Measurements from ENCODE around the gene TSPAN11. TPM values are rescaled to one million over a fixed set of nuclear protein-coding genes. Genes with fewer than 3 reads are reported as not detected.

Gene TSPAN11
- total and polyA plus RNA-seq, 5 donors from 2014 or later, result not detected

DNA sequence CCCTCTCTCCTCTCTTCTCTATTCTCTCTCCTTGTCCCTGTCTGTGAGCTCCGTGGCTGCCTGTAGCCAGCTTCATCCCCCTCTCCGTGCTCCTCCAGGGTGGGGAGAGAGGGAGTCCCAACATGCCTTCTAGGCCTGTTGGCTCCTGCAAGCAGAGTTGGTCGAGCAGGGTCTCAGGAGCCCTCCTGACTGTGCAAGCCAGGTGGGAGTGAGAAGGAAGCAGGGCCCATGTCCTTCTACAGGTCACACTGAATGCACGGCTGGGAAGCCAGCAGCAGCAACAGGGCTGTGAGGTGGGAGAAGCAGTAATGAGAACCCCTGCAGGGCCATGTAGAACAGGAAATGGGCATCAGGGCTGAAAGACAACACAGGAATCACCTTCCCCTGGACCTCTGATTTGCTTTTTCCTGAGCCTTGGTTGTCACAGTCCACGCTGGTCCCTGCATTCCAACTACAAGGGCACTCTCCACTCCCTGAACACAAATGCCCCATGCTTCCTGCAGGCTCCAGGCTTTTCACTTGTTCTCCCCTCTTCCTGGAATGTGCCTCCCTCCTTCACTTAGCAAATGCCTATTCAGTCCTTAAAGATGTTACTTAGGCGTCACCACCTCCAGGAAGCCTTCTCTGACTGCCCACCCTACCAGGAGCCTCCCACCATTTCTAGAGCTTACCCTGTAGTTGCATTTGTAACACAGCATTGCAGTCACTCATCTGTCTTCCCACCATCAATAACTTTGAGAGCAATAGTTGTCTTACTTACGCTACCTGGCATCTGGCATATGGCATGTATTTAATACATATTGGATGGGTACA is 51.2 kb downstream of the TSPAN11 start:
- no peak overlapping the region for H3K27ac ChIP-seq (ENCODE audit: insufficient read depth, low read length, poor library complexity, severe bottlenecking)
- H3K4me3 Mint-ChIP-seq, result no peak overlapping the region
- peaks cover 9% of the 10 kb centered on the region for H3K27me3 Mint-ChIP-seq
- no peaks in the 10 kb centered on the region for H3K4me1 ChIP-seq (ENCODE audit: control insufficient read depth, insufficient read depth, low read length, poor library complexity, severe bottlenecking)
- no peak overlapping the region for H3K27ac Mint-ChIP-seq
- DNase-seq (no peak), ATAC-seq (ENCODE audit: low read depth in 2 of 2) (no peak)
- no peaks in the 10 kb centered on the region for H3K36me3 Mint-ChIP-seq
- H3K4me1 Mint-ChIP-seq, result peaks cover 0 to 2% (median 0%) of the 10 kb centered on the region in 4 donors
- no peaks in the 10 kb centered on the region for H3K36me3 ChIP-seq (ENCODE audit: control insufficient read depth, insufficient read depth, low read length)
- no peaks in the 10 kb centered on the region for H3K27me3 ChIP-seq (ENCODE audit: control insufficient read depth, insufficient read depth, low read length)
- no peaks in the 10 kb centered on the region for H3K9me3 Mint-ChIP-seq
- H3K9me3 ChIP-seq (ENCODE audit: control insufficient read depth in 2 of 2, low read length in 2 of 2), result no peaks in the 10 kb centered on the region
- no peak overlapping the region for H3K4me3 ChIP-seq (ENCODE audit: low read depth, low read length)

DNA sequence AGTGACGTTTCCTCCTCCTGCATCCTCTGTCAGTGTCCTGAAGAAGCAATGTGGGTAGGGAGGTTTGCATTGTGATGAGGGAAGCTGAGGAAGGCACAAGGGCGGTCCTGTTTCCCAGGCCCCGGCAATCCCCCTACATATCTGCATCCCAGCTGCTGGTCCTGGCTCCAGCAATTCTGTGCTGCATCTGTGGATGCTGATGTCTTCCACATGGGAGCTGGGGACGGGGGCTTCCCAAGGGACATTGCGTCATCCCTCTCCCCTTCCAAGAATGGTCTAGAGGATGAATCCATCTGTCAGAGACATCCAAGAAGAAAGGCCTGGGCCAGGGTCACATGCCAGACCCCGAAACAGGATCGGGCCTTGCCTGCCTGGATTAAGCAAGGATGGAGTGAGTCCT is 52.1 kb downstream of the TSPAN11 start:
- ATAC-seq (ENCODE audit: low read depth in 2 of 2), result no peak
- no peak for DNase-seq
- no peak overlapping the region for H3K27ac ChIP-seq (ENCODE audit: insufficient read depth, low read length, poor library complexity, severe bottlenecking)

DNA sequence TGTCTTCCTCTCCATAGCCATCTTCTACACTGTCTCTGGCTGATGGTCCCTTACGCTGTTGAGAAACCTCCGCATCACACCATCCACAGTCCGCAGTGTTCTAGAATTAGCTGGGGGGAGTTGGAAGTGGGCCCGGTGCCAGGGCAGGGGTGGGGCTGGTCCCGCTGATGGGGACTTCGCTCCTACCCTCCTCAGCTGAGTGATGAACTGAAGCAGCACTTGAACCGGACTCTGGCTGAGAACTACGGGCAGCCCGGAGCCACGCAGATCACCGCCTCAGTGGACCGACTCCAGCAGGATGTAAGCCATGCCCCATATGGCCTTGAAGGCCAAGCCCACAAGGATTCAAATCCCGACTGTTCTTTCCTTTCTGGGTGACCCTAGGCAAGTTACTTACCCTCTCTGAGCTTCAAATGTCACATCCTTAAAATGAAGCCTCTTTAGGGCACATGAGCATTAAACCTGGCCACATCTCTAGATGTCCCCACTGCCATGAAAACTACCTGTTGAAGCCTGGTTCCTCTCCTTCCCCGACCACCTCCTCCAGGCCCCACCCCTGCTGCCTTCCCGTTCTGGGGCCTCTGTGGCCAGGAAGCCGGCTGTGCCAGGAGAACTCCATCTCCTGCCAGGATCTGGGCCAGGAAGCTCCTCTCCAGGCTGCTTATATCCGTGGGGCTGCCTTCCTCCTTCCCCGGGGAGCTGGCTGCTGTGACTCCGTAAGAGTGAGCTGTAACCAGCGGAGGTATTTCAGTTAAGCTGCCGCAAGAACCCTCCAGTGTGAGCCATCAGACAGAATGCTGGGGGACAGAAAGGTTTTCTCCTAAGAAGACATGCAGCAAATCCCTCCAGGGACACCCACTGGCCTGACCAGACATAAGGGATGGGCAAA is 53.1 kb downstream of the TSPAN11 start:
- Mint-ChIP-seq H3K9me3 (no peaks in the 10 kb centered on the region), H3K27me3 (peaks cover 9% of the 10 kb centered on the region), H3K4me1 (no peaks in the 10 kb centered on the region), H3K4me3 (no peak overlapping the region), H3K27ac (no peak overlapping the region), H3K36me3 (no peaks in the 10 kb centered on the region)
- ATAC-seq (ENCODE audit: low read depth in 2 of 2) (no peak), DNase-seq (no peak)
- H3K27ac ChIP-seq (ENCODE audit: insufficient read depth, low read length, poor library complexity, severe bottlenecking), result no peak overlapping the region
- no peaks in the 10 kb centered on the region for H3K9me3 ChIP-seq (ENCODE audit: control insufficient read depth in 2 of 2, low read length in 2 of 2)
- H3K36me3 ChIP-seq (ENCODE audit: control insufficient read depth, insufficient read depth, low read length), result no peaks in the 10 kb centered on the region
- no peaks in the 10 kb centered on the region for H3K4me1 ChIP-seq (ENCODE audit: control insufficient read depth, insufficient read depth, low read length, poor library complexity, severe bottlenecking)
- no peaks in the 10 kb centered on the region for H3K27me3 ChIP-seq (ENCODE audit: control insufficient read depth, insufficient read depth, low read length)
- no peak overlapping the region for H3K4me3 ChIP-seq (ENCODE audit: low read depth, low read length)

More for the DNA sequence above, 52.1 kb downstream of the TSPAN11 start:
- Histone ChIP-seq H3K27me3 (ENCODE audit: control insufficient read depth, insufficient read depth, low read length) (no peaks in the 10 kb centered on the region), H3K36me3 (ENCODE audit: control insufficient read depth, insufficient read depth, low read length) (no peaks in the 10 kb centered on the region), H3K9me3 (ENCODE audit: control insufficient read depth in 2 of 2, low read length in 2 of 2) (no peaks in the 10 kb centered on the region), H3K4me1 (ENCODE audit: control insufficient read depth, insufficient read depth, low read length, poor library complexity, severe bottlenecking) (no peaks in the 10 kb centered on the region), H3K4me3 (ENCODE audit: low read depth, low read length) (no peak overlapping the region)
- Mint-ChIP-seq H3K27me3 (peaks cover 9% of the 10 kb centered on the region), H3K4me1 (no peaks in the 10 kb centered on the region), H3K36me3 (no peaks in the 10 kb centered on the region), H3K9me3 (no peaks in the 10 kb centered on the region), H3K27ac (no peak overlapping the region), H3K4me3 (no peak overlapping the region)

DNA sequence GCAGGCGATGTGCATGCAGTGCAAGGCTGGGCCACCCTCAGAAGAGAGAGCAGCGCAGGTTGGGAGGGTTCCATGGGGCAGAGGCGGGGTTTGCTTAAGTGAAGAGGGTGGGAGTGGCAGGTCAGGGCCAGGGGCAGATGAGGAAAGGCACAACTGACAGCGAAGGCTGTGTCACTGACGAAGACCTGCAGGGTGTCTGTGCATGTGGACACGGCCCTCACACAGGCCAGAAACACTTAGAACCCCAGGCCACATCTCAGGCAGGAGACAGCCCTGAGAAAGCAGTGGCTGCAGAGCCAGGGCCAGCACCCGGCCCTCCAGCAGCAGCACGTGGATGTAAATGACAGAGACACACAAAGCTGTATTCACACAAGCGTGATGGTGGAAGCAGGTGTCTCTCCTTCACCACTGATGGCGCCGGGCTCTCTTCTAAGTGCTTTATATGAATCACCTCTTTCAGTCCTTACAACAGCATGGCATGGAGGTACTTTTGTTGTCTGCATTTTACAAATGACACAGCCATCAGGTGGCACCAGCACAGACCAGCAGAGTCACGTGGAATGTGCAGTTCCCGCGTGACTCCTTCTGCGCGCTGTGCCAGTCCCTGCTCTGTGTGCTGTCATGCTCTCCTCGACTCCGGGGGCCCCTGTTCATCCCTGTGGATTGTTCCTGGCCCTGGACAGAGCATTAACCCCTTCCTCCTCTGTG is 54.6 kb downstream of the TSPAN11 start:
- no peak for DNase-seq
- Mint-ChIP-seq H3K27ac (peak overlapping the region in 1 of 3 donors; percentile 47), H3K4me1 (no peaks in the 10 kb centered on the region), H3K27me3 (peaks cover 4% of the 10 kb centered on the region), H3K4me3 (no peak overlapping the region), H3K36me3 (no peaks in the 10 kb centered on the region), H3K9me3 (no peaks in the 10 kb centered on the region)
- Histone ChIP-seq H3K36me3 (ENCODE audit: control insufficient read depth, insufficient read depth, low read length) (no peaks in the 10 kb centered on the region), H3K27ac (ENCODE audit: insufficient read depth, low read length, poor library complexity, severe bottlenecking) (no peak overlapping the region), H3K4me1 (ENCODE audit: control insufficient read depth, insufficient read depth, low read length, poor library complexity, severe bottlenecking) (no peaks in the 10 kb centered on the region), H3K27me3 (ENCODE audit: control insufficient read depth, insufficient read depth, low read length) (no peaks in the 10 kb centered on the region), H3K9me3 (ENCODE audit: control insufficient read depth in 2 of 2, low read length in 2 of 2) (no peaks in the 10 kb centered on the region), H3K4me3 (ENCODE audit: low read depth, low read length) (no peak overlapping the region)
- ATAC-seq (ENCODE audit: low read depth in 2 of 2), result no peak

DNA sequence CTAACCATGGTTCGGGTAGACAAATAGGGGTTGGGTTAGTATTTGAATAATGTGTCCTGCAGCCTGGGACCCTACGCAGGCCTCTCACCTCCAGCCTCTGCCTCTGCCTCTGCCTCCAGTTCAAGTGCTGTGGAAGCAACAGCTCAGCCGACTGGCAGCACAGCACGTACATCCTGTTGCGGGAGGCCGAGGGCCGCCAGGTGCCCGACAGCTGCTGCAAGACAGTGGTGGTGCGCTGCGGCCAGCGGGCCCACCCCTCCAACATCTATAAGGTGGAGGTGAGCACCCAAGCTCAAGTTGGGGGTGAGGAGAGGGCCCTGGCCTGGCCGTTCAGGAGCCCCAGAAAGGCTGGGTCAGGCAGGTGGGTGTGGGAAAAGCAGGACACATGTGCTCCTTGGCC is 55.9 kb downstream of the TSPAN11 start:
- Mint-ChIP-seq H3K27ac (no peak overlapping the region), H3K9me3 (no peaks in the 10 kb centered on the region), H3K27me3 (no peaks in the 10 kb centered on the region)

GRCh38 chr12:30985814-30986452 is 59.4 kb downstream of the TSPAN11 start:
- Mint-ChIP-seq H3K4me1 (no peaks in the 10 kb centered on the region), H3K4me3 (no peak overlapping the region), H3K9me3 (peaks cover 0 to 1% (median 0%) of the 10 kb centered on the region in 7 donors), H3K27ac (no peak overlapping the region), H3K36me3 (no peaks in the 10 kb centered on the region), H3K27me3 (peaks cover 4% of the 10 kb centered on the region)
- Histone ChIP-seq H3K27me3 (ENCODE audit: control insufficient read depth, insufficient read depth, low read length) (no peaks in the 10 kb centered on the region), H3K9me3 (ENCODE audit: control insufficient read depth in 2 of 2, low read length in 2 of 2) (no peaks in the 10 kb centered on the region), H3K4me1 (ENCODE audit: control insufficient read depth, insufficient read depth, low read length, poor library complexity, severe bottlenecking) (no peaks in the 10 kb centered on the region), H3K4me3 (ENCODE audit: low read depth, low read length) (no peak overlapping the region), H3K27ac (ENCODE audit: insufficient read depth, low read length, poor library complexity, severe bottlenecking) (no peak overlapping the region), H3K36me3 (ENCODE audit: control insufficient read depth, insufficient read depth, low read length) (no peaks in the 10 kb centered on the region)
- ATAC-seq (ENCODE audit: low read depth in 2 of 2) (no peak), DNase-seq (peak in 1 of 3 donors; percentile 26)

More for the DNA sequence above, 55.9 kb downstream of the TSPAN11 start:
- Mint-ChIP-seq H3K4me3 (no peak overlapping the region), H3K36me3 (no peaks in the 10 kb centered on the region), H3K4me1 (no peaks in the 10 kb centered on the region)
- no peak for DNase-seq
- H3K36me3 ChIP-seq (ENCODE audit: control insufficient read depth, insufficient read depth, low read length), result no peaks in the 10 kb centered on the region
- H3K4me1 ChIP-seq (ENCODE audit: control insufficient read depth, insufficient read depth, low read length, poor library complexity, severe bottlenecking), result no peaks in the 10 kb centered on the region
- ATAC-seq (ENCODE audit: low read depth in 2 of 2), result no peak
- no peaks in the 10 kb centered on the region for H3K27me3 ChIP-seq (ENCODE audit: control insufficient read depth, insufficient read depth, low read length)
- no peak overlapping the region for H3K27ac ChIP-seq (ENCODE audit: insufficient read depth, low read length, poor library complexity, severe bottlenecking)
- no peak overlapping the region for H3K4me3 ChIP-seq (ENCODE audit: low read depth, low read length)
- no peaks in the 10 kb centered on the region for H3K9me3 ChIP-seq (ENCODE audit: control insufficient read depth in 2 of 2, low read length in 2 of 2)

DNA sequence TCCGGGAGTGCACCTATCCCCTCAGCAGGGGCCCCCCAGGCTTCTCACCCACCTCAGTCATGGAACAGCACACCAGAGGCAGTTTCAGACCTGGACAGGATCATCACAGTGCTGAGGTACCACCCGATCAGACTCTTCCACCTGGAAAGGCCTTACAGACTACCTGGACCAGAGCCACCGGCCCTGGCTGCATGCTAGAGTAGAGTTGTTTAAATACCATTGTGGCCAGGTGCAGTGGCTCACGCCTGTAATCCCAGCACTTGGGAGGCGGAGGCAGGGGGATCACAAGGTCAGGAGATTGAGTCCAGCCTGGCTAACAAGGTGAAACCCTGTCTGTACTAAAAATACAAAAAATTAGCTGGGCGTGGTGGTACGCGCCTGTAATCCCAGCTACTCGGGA is 61.5 kb downstream of the TSPAN11 start:
- Mint-ChIP-seq H3K27me3 (peaks cover 4% of the 10 kb centered on the region), H3K36me3 (no peaks in the 10 kb centered on the region), H3K4me3 (no peak overlapping the region), H3K27ac (no peak overlapping the region), H3K9me3 (peaks cover 0 to 1% (median 0%) of the 10 kb centered on the region in 7 donors), H3K4me1 (no peaks in the 10 kb centered on the region)
- DNase-seq, result no peak
- Histone ChIP-seq H3K27ac (ENCODE audit: insufficient read depth, low read length, poor library complexity, severe bottlenecking) (no peak overlapping the region), H3K4me3 (ENCODE audit: low read depth, low read length) (no peak overlapping the region), H3K27me3 (ENCODE audit: control insufficient read depth, insufficient read depth, low read length) (no peaks in the 10 kb centered on the region), H3K4me1 (ENCODE audit: control insufficient read depth, insufficient read depth, low read length, poor library complexity, severe bottlenecking) (no peaks in the 10 kb centered on the region), H3K36me3 (ENCODE audit: control insufficient read depth, insufficient read depth, low read length) (no peaks in the 10 kb centered on the region), H3K9me3 (ENCODE audit: control insufficient read depth in 2 of 2, low read length in 2 of 2) (no peaks in the 10 kb centered on the region)
- no peak for ATAC-seq (ENCODE audit: low read depth in 2 of 2)
